Epithelial cell of esophagus (primary cell): Measurements from ENCODE around the gene PPP1CB.

Experiments
- DNase-seq: peaks from one replicate; pipeline ENCODE4 v3.0.0; 2010; ENCODE audit warnings: low read depth
- H3K4me3 ChIP-seq: 2 replicates; pipeline ENCODE4 v1.5.1; 2011; ENCODE audit warnings: mild to moderate bottlenecking, low read length, control low read depth
- TF ChIP-seq, protein P1 (sequence below): IDR thresholded peaks from 2 replicates; pipeline ENCODE4 v1.5.1; 2011; ENCODE audit warnings: low read depth, mild to moderate bottlenecking, low read length, control low read depth, inconsistent platforms; ENCODE audit not compliant: insufficient read depth; ENCODE audit errors: missing control alignments

Gene PPP1CB

DNA sequence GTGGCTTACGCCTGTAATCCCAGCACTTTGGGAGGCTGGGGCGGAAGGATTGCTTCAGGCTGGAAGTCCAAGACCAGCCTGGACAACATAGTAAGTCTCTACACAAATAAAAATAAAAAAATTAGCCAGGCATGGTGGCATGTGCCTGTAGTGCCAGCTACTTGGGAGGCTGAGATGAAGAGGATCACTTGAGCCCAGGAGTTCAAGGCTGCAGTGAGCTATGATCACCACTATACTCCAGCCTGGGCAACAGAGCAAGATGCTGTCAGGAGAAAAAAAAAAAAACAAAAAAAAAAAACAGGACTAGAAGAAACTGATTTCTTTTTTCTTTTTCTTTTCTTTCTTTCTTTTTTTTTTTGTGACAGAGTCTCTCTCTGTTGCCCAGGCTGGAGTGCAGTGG, 72.6 kb downstream of the PPP1CB start:
- H3K4me3 ChIP-seq: no peak overlapping the region
- TF ChIP-seq, protein P1, sequence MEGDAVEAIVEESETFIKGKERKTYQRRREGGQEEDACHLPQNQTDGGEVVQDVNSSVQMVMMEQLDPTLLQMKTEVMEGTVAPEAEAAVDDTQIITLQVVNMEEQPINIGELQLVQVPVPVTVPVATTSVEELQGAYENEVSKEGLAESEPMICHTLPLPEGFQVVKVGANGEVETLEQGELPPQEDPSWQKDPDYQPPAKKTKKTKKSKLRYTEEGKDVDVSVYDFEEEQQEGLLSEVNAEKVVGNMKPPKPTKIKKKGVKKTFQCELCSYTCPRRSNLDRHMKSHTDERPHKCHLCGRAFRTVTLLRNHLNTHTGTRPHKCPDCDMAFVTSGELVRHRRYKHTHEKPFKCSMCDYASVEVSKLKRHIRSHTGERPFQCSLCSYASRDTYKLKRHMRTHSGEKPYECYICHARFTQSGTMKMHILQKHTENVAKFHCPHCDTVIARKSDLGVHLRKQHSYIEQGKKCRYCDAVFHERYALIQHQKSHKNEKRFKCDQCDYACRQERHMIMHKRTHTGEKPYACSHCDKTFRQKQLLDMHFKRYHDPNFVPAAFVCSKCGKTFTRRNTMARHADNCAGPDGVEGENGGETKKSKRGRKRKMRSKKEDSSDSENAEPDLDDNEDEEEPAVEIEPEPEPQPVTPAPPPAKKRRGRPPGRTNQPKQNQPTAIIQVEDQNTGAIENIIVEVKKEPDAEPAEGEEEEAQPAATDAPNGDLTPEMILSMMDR: no peak
- DNase-seq: no peak

DNA sequence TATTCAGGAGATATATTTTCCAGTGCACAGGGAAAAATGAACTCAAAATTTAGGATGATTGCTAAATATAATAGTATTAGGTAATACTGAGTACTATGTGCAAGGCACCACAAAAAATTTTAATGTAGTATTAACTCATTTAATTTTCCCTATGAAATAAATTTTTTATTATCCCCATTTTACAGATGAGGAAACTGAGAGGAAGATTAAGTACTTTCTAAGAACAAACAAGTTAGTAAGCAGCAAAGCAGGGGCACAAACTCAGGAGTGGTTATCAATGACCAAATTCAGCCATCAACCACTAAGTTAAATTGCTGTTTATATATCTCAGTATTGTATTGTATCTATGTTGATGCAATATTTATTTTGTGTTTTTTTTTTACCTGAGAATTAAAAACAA, 73.2 kb downstream of the PPP1CB start:
- TF ChIP-seq, protein P1: no peak
- no peak for DNase-seq
- no peak overlapping the region for H3K4me3 ChIP-seq

DNA sequence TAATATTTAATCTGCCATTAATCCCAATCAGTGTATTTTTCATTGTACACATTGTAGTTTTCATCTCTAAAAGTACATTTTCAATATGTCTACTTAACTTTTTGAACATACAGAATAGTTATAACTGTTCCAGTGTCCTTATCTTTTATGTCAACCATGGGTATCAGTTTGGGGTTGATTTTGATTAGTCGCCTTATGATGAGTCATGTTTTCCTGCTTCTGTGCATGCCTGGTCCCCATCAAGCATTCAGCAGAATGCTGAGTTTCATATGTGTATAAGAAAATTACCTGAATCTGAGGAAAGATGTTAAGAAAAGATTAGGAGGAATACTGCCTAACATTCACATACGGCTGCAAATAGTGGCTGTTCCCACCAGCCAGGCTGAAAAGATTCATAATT, 76.8 kb downstream of the PPP1CB start:
- no peak for DNase-seq
- TF ChIP-seq, protein P1: no peak
- no peak overlapping the region for H3K4me3 ChIP-seq

DNA sequence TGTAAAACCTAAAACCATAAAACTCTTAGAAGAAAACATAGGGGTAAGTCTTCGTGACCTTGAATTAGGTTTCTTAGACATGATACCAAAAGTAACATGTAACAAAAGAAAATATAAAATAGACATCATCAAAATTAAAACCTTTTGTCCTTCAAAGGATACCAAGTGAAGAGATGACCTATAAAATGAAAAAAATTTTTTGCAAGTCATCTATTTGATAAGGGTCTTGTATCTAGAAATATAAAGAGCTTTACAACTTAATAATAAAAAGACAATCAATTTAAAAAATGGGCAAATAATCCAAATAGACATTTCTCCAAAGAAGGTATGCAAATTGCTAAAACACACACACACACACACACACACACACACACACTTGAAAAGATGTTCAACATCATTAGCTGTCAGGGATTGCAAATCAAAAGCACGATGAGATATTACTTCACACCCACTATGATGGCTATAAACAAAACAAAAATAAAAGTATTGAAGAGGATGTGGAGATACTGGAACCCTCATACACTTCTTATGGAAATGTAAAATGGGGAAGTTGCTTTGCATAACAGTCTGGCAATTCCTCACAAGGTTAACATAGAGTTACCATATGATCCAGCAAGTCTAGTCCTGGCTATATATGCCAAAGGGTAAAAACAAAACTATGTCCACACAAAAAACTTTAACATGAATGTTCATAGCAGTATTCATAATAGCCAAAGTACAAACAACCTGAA, 82.3 kb downstream of the PPP1CB start:
- no peak overlapping the region for H3K4me3 ChIP-seq
- no peak for DNase-seq
- TF ChIP-seq, protein P1: no peak

DNA sequence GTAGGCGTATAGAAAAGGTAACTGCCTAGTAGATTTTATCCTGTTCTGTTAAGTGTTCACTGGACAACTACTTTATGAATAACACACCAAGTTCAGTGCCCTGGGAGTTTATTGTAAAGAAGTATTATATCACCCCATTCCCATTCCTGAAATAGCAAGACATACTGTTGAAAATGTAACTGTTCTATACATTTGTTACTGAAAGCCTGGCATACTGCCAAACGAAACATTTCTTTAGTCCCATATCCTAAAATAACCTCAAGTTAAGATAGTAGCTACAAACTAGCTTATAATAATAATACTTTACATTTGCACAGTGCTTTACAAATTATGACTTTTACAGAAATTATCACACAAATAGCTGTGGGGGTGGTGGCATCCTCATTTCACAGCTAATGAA, 84.2 kb downstream of the PPP1CB start:
- TF ChIP-seq, protein P1: no peak
- DNase-seq: no peak
- no peak overlapping the region for H3K4me3 ChIP-seq

DNA sequence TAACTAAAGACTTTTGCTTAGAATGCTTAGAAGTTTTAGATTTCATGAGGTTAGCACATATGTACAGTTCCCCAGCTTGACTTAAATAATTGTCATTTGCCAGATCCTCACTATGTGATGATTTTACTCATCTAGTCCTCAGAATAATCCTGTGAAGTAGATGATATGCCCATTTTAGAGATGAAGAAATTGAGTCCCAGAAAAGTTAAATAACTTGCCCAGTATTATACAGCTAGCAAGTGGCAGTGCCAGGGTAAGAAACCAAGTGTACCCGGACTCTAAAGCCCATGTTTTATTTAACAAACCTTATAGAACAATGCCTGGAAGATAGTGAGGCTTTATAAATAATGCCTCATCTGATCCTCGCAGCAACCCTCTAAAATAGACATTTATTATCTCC, 87.3 kb downstream of the PPP1CB start:
- DNase-seq: no peak
- H3K4me3 ChIP-seq: no peak overlapping the region
- TF ChIP-seq, protein P1: no peak

DNA sequence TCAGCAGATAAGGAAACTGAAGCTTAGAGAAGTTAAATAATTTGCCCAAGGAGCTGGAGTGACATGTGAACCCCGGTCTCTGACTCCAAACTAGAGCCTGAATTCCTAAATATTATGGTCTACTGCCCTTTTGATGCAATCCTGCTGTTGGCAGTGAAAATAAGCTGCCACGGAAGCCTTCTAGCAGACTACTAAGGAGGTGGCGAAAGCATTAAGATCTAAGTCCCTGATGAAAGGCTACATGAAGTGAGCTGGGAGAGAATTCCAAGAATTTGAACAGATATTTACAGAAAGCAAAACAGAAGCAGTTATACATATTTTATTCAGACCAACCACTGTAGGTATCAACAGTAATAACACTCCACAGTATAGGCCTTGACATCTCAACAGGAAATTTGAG, 90.4 kb downstream of the PPP1CB start:
- no peak overlapping the region for H3K4me3 ChIP-seq
- TF ChIP-seq, protein P1: no peak
- DNase-seq: no peak
